ENCODE measurements around the gene RNF20.

- TF ChIP-seq POLR2A (IDR thresholded peaks at IDR 0.05; ENCODE audit: low read depth, low read length) (no peak), CBFB (IDR thresholded peaks at IDR 0.05; ENCODE audit: low read depth) (no peak), ZNF384 (IDR thresholded peaks at IDR 0.05; ENCODE audit: borderline replicate concordance, low read depth, low read length) (no peak), CTCF (IDR thresholded peaks at IDR 0.05 in 2 of 3, conservative IDR thresholded peaks at IDR 0.05 in 1 of 3; ENCODE audit: control insufficient read depth in 2 of 3, extremely low read depth in 1 of 3, insufficient read depth in 1 of 3, low read depth in 3 of 3, low read length in 3 of 3) (no peak), CBX5 (IDR thresholded peaks at IDR 0.05; ENCODE audit: low read depth) (no peak), EZH2 (IDR thresholded peaks at IDR 0.05; ENCODE audit: borderline replicate concordance, control insufficient read depth, low read depth, low read length) (no peak), CEBPB (IDR thresholded peaks at IDR 0.05; ENCODE audit: borderline replicate concordance in 1 of 2, low read depth in 2 of 2, low read length in 2 of 2) (no peak), MLLT1 (IDR thresholded peaks at IDR 0.05) (no peak), MAX (IDR thresholded peaks at IDR 0.05; ENCODE audit: low read depth, low read length) (no peak), LARP7 (IDR thresholded peaks at IDR 0.05) (no peak), HDAC6 (IDR thresholded peaks at IDR 0.05; ENCODE audit: unreplicated experiment) (no peak), JUND (IDR thresholded peaks at IDR 0.05; ENCODE audit: low read depth, low read length) (no peak)
Measured at GRCh38 chr9:101536351-101536750, 2.7 kb downstream of the RNF20 start.

Measured in GM12878 (cell line).